Mesenchymal stem cell (in vitro differentiated cells and primary cell): Measurements from ENCODE around the gene APOLD1. TPM values are rescaled to one million over a fixed set of nuclear protein-coding genes. Genes with fewer than 3 reads are reported as not detected.
"Not testable (repeated sequence)": the region's sequence is repeated elsewhere in the genome, so short reads cannot be mapped to it uniquely, and the experiment has no call there.

Experiments
- DNase-seq: peaks from one replicate; pipeline ENCODE4 v3.0.0-alpha.2; 2013
- H2AFZ ChIP-seq: one replicate; pipeline ENCODE4 v1.6.1; 2013; ENCODE audit warnings: low read depth, mild to moderate bottlenecking, control low read depth, inconsistent platforms, low read length, moderate library complexity
- H2AK5ac ChIP-seq: 2 replicates; pipeline ENCODE4 v1.6.1; 2013; ENCODE audit warnings: low read length, moderate library complexity, mild to moderate bottlenecking, inconsistent platforms; ENCODE audit not compliant: severe bottlenecking
- H2BK120ac ChIP-seq: one replicate; pipeline ENCODE4 v1.6.1; 2013; ENCODE audit warnings: low read depth, mild to moderate bottlenecking, inconsistent platforms, low read length, moderate library complexity
- H2BK12ac ChIP-seq, 2 experiments: one replicate each; pipeline ENCODE4 v1.6.1; 2013; ENCODE audit warnings: inconsistent platforms in 2 of 2, low read length in 2 of 2, mild to moderate bottlenecking in 2 of 2, moderate library complexity in 2 of 2, control low read depth in 1 of 2
- H2BK15ac ChIP-seq: one replicate; pipeline ENCODE4 v1.6.1; 2013; ENCODE audit warnings: mild to moderate bottlenecking, low read depth, inconsistent platforms; ENCODE audit not compliant: poor library complexity, severe bottlenecking
- H2BK5ac ChIP-seq: 2 replicates; pipeline ENCODE4 v1.6.1; 2013; ENCODE audit warnings: low read depth, mild to moderate bottlenecking, low read length, control low read depth, inconsistent platforms; ENCODE audit not compliant: poor library complexity, severe bottlenecking
- H3K14ac ChIP-seq, 2 experiments: one replicate each; pipeline ENCODE4 v1.6.1; 2013; ENCODE audit warnings: inconsistent platforms in 2 of 2, low read length in 2 of 2, control low read depth in 1 of 2, mild to moderate bottlenecking in 1 of 2, moderate library complexity in 1 of 2
- H3K18ac ChIP-seq, 2 experiments: one replicate each; pipeline ENCODE4 v1.6.1; 2013; ENCODE audit warnings: inconsistent platforms in 2 of 2, low read length in 2 of 2, control low read depth in 1 of 2, low read depth in 1 of 2, mild to moderate bottlenecking in 1 of 2
- H3K23ac ChIP-seq, 2 experiments: one replicate each; pipeline ENCODE4 v1.6.1; 2013; ENCODE audit warnings: inconsistent platforms in 2 of 2, low read length in 2 of 2, mild to moderate bottlenecking in 2 of 2, moderate library complexity in 2 of 2, control low read depth in 1 of 2
- H3K27ac ChIP-seq: 2 replicates; pipeline ENCODE4 v1.5.1; 2013; ENCODE audit warnings: mild to moderate bottlenecking, moderate library complexity, low read length, control low read depth, inconsistent platforms; ENCODE audit not compliant: poor library complexity, severe bottlenecking
- H3K27me3 ChIP-seq, 2 experiments: 2 replicates each; pipeline versions ENCODE4 v1.6.1 to v1.7.0; 2013; ENCODE audit warnings: low read length in 2 of 2, mild to moderate bottlenecking in 2 of 2, moderate library complexity in 2 of 2, control low read depth in 1 of 2, inconsistent platforms in 1 of 2; ENCODE audit not compliant: control insufficient read depth in 1 of 2, insufficient read depth in 1 of 2
- H3K36me3 ChIP-seq, 2 experiments: 2 replicates each; pipeline versions ENCODE4 v1.6.1 to v1.7.0; 2013; ENCODE audit warnings: low read length in 2 of 2, control low read depth in 1 of 2, inconsistent platforms in 1 of 2, low read depth in 1 of 2, mild to moderate bottlenecking in 1 of 2; ENCODE audit not compliant: insufficient read depth in 2 of 2, control insufficient read depth in 1 of 2
- H3K4ac ChIP-seq, 2 experiments: one replicate each; pipeline ENCODE4 v1.6.1; 2013; ENCODE audit warnings: inconsistent platforms in 2 of 2, low read length in 2 of 2, mild to moderate bottlenecking in 2 of 2, moderate library complexity in 2 of 2, control low read depth in 1 of 2, low read depth in 1 of 2
- H3K4me1 ChIP-seq: 2 replicates; pipeline ENCODE4 v1.6.1; 2013; ENCODE audit warnings: low read depth, low read length, control low read depth; ENCODE audit not compliant: control insufficient read depth, insufficient read depth
- H3K4me2 ChIP-seq: 2 replicates; pipeline ENCODE4 v1.6.1; 2013; ENCODE audit warnings: low read length, mild to moderate bottlenecking, inconsistent platforms; ENCODE audit not compliant: poor library complexity, severe bottlenecking
- H3K4me3 ChIP-seq, 2 experiments: 2 replicates each; pipeline versions ENCODE4 v1.5.1 to v1.7.0; 2013; ENCODE audit warnings: low read length in 2 of 2, mild to moderate bottlenecking in 2 of 2, control low read depth in 1 of 2, low read depth in 1 of 2; ENCODE audit not compliant: insufficient read depth in 1 of 2
- H3K79me1 ChIP-seq: replicated peaks from 2 replicates; pipeline ENCODE4 v1.6.1; 2013; ENCODE audit warnings: mild to moderate bottlenecking, control low read depth, low read length, inconsistent platforms; ENCODE audit not compliant: poor library complexity, severe bottlenecking
- H3K9ac ChIP-seq: 2 replicates; pipeline ENCODE4 v1.7.0; 2013; ENCODE audit warnings: mild to moderate bottlenecking, low read length, moderate library complexity
- H3K9me3 ChIP-seq: 2 replicates; pipeline ENCODE4 v1.7.0; 2013; ENCODE audit warnings: mild to moderate bottlenecking, low read length; ENCODE audit not compliant: control insufficient read depth
- H4K8ac ChIP-seq: one replicate; pipeline ENCODE4 v1.6.1; 2013; ENCODE audit warnings: inconsistent platforms, mild to moderate bottlenecking, low read length, moderate library complexity
- H4K91ac ChIP-seq: one replicate; pipeline ENCODE4 v1.6.1; 2013; ENCODE audit warnings: mild to moderate bottlenecking, low read length, inconsistent platforms
- WGBS: methylation state at CpG from one replicate; pipeline ENCODE4 v1.1.7; 2013; ENCODE audit warnings: mixed read lengths; 5-methylcytosine and 5-hydroxymethylcytosine counted together
- polyA plus RNA-seq, 2 experiments: library from polyadenylated mRNA; stranded (reverse); fragments of 200-250 nt; gene quantifications; one replicate each; pipeline ENCODE4 v1.2.3, GENCODE V29; 2013

Gene APOLD1, protein sequence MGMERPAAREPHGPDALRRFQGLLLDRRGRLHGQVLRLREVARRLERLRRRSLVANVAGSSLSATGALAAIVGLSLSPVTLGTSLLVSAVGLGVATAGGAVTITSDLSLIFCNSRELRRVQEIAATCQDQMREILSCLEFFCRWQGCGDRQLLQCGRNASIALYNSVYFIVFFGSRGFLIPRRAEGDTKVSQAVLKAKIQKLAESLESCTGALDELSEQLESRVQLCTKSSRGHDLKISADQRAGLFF
- polyA plus RNA-seq (2013, experiment 1 of 2): 0.43 TPM
- polyA plus RNA-seq (2013, experiment 2 of 2): 0.40 TPM

DNA sequence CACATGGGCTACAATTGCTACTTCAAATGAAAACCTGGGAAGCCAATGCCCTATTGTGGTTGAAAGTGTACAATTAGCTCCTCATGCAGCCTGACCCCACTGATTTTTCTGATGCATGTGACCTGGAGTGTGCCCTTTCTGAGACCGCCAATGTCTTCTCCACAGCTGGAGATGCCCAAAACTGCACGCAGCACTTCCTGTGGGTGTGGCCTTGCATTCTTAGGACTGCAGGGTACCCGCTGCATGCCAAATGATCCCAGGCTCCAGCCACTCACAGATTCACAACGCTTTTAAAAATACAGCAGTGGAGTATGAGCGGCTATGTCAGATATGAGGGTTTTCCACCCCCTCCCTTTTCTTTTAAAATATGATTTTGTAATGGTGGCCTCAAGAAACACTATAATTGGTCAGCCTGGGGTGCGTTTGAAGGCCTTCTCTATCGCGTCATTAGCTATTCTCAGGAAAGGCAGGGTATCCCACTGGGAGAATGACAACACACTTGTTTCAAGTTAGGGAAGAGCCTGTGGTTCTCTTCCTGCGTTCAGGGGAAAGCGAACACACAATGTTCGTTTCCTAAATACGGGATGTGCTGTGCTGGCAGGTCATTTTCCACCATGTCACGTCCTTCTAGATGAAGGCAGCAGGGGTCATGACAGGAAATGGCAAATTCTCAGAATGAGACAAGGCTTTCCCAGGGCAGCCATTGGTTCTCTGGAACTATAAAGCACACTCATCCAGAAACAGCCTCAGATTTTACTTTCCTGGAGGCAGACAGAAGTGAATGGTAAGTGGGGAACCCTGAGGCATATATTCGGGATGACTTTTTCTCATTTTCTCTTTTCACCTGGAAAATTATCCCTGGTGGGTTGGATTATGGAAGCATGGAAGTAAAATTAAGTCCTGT, at the start of gene APOLD1:
TSS of gene APOLD1 (plus strand) at position 749 of the 904 bp plus-strand sequence. CDS start at position 782, 33 bp downstream.
- H2BK12ac ChIP-seq: no peak within 1 kb of the TSS
- peak within 1 kb of the TSS; percentile 34 for H4K91ac ChIP-seq
- peaks cover 9% of the 10 kb centered on the region for H3K79me1 ChIP-seq
- no peaks in the 10 kb centered on the region for H3K9me3 ChIP-seq
- peak within 1 kb of the TSS; percentile 53 for H3K27ac ChIP-seq
- peak within 1 kb of the TSS; percentile 92 for H2AFZ ChIP-seq
- H3K18ac ChIP-seq: peak within 1 kb of the TSS in 1 of 2 experiments; percentile 11
- H3K4me2 ChIP-seq: peak within 1 kb of the TSS; percentile 88
- DNase-seq: peak; percentile 27
- H4K8ac ChIP-seq: no peak within 1 kb of the TSS
- H2BK15ac ChIP-seq: no peak within 1 kb of the TSS
- peaks cover 18% of the 10 kb centered on the region for H3K4me1 ChIP-seq
- no peak within 1 kb of the TSS for H3K14ac ChIP-seq
- H2BK120ac ChIP-seq: no peak within 1 kb of the TSS
- peak within 1 kb of the TSS; percentile 92 for H3K9ac ChIP-seq
- WGBS: 40% methylated on average over 10 of the region's 14 CpGs
- H3K4ac ChIP-seq: peak within 1 kb of the TSS in 1 of 2 experiments; percentile 96
- no peak within 1 kb of the TSS for H2BK5ac ChIP-seq
- no peak within 1 kb of the TSS for H3K23ac ChIP-seq
- peak within 1 kb of the TSS in 1 of 2 experiments; percentile 83 for H3K4me3 ChIP-seq
- H3K27me3 ChIP-seq: no peaks in the 10 kb centered on the region
- peak within 1 kb of the TSS; percentile 42 for H2AK5ac ChIP-seq
- no peaks in the 10 kb centered on the region for H3K36me3 ChIP-seq

DNA sequence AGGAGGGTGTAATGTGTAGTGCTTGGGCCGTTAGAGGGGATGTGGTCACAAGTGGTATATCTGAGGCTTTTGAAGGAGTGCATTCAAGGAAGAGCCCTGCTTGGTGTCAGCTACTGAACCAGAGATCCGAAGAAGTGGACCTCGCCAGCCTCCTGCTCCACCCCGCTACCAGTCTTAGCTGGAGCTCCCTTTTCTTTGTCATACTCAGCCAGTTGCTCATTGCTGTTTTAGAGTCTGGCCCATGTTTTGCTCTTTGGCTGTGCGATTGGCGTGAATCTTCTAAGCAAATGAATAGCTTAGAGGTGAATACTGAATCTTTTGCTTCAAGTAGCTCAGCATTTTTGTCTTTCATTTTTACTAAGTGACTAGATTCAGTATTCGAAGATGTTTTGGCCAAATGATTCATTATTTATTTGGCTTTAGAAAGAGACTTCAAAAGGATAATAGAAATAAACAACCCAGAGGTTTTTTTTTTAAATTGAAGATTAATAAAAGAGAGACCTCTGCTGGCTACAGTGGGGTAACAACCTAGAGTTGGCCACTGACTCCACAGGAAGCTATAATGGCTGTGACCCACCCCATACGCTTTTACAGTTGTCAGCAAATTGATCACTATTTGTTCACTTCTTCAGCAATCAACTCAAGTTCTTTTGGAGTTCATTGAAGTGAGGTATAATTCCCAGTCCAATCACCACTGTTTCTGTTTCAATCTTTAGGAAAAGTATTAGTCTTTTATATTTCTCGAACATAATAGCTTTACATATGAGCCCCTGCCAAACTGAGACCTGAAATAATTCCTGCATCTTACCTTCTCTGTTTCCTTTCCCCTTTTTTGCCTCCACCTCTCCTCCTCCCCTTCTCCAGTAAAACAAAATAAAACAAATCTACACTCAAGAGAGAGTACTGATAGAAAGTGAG, 48.4 kb upstream of the APOLD1 start:
- WGBS: 67% methylated on average over 6 of the region's 9 CpGs

DNA sequence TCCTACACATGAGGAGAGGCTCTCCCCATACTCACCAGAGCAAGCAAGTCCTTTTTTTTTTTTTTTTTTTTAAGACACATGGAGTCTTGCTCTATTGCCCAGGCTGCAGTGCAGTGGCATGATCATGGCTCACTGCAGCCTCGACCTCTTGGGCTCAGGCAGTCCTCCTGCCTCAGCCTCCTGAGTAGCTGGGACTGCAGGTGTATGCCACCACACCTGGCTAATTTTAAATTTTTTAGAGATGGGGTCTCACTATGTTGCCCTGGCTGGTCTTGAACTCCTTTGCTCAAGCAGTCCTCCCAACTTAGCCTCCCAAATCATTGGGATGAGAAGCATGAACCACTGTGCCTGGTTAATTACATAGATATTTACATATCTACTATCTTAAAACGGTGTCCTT, 47.3 kb upstream of the APOLD1 start:
- not testable (repeated sequence) for H2BK120ac ChIP-seq, H3K36me3 ChIP-seq, H3K9me3 ChIP-seq, H2AFZ ChIP-seq, H2AK5ac ChIP-seq, H3K4me3 ChIP-seq, H3K79me1 ChIP-seq, H3K14ac ChIP-seq, H2BK15ac ChIP-seq, H3K23ac ChIP-seq, DNase-seq, H2BK5ac ChIP-seq, H3K4me1 ChIP-seq, H4K8ac ChIP-seq, H4K91ac ChIP-seq, H3K4me2 ChIP-seq, H3K4ac ChIP-seq, H3K27me3 ChIP-seq, H3K27ac ChIP-seq, H2BK12ac ChIP-seq, H3K9ac ChIP-seq, H3K18ac ChIP-seq
- WGBS: 33% methylated on average over 1 of the region's 2 CpGs

More for the DNA sequence above, 48.4 kb upstream of the APOLD1 start:
- Histone ChIP-seq H3K4me3 (peak overlapping the region in 1 of 2 experiments; percentile 65), H4K91ac (no peak overlapping the region), H2AK5ac (no peak overlapping the region), H4K8ac (peak overlapping the region; percentile 47), H3K36me3 (peaks cover 0 to 1% of the 10 kb centered on the region in 2 experiments), H3K27ac (peak overlapping the region; percentile 41), H2AFZ (peak overlapping the region; percentile 76), H3K9me3 (peaks cover 2% of the 10 kb centered on the region), H2BK5ac (no peak overlapping the region), H3K4me2 (no peak overlapping the region), H3K23ac (no peak overlapping the region), H3K27me3 (no peaks in the 10 kb centered on the region), H2BK12ac (no peak overlapping the region), H3K9ac (peak overlapping the region; percentile 83), H3K4ac (peak overlapping the region in 1 of 2 experiments; percentile 41), H3K79me1 (peaks cover 7% of the 10 kb centered on the region), H3K14ac (no peak overlapping the region), H3K18ac (peak overlapping the region in 1 of 2 experiments; percentile 24), H3K4me1 (peaks cover 2% of the 10 kb centered on the region), H2BK15ac (no peak overlapping the region), H2BK120ac (no peak overlapping the region)
- peak; percentile 69 for DNase-seq
